HG02840 (cell line): ENCODE results near the gene EYA4.
"Not testable (repeated sequence)": the region's sequence is repeated elsewhere in the genome, so short reads cannot be mapped to it uniquely, and the experiment has no call there.

ENCODE experiments used
- ATAC-seq: cut with Tn5 transposase; IDR thresholded peaks from one replicate; pipeline ENCODE4 v1.9.1; 2021; ENCODE audit warnings: mild to moderate bottlenecking, moderate library complexity, moderate number of reproducible peaks; ENCODE audit not compliant: unreplicated experiment, low FRiP score

EYA4 gene

DNA sequence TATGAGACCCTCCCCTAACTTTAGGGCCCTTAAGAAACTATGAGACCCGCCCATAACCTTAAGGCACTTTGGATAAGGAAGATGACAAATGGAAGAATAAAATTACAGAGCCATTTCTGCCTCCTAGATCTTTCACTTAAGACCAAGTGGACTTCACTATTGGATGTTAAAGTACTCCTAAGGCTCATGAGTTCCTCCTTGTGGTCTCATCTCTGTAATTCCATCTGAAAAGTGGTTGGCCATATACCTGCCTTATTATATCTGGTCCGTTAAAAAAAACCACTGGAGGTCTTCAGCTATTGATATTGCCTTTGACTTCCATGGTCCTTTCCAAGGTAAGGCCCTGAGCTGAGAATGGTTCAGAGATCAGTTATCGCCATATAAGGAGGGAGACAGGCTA is 310.3 kb downstream of the EYA4 start:
- no peak for ATAC-seq

DNA sequence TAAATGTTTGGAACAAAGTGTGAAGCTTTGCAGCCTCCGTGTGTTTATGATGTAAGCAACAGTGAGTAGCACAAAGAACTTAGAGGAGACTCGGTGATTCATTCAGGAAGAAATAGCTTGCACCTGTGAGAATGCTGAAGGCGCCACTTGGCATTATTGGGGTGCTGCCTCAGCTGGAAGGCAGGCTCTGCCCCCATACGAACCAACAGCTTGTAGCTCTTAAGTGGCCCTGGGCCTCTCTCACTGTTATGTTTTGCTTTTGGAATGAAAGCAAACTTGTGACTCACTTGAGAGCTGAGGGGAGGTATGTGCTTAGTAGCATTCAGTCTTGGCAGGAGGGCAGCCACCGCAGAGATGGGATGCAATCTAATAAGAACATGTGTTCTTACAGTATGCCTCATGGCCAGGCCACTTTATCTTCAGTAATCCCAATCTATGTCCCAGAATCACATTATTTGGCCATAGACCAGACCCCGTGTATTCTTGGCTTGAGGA is 310.7 kb downstream of the EYA4 start:
- no peak for ATAC-seq

DNA sequence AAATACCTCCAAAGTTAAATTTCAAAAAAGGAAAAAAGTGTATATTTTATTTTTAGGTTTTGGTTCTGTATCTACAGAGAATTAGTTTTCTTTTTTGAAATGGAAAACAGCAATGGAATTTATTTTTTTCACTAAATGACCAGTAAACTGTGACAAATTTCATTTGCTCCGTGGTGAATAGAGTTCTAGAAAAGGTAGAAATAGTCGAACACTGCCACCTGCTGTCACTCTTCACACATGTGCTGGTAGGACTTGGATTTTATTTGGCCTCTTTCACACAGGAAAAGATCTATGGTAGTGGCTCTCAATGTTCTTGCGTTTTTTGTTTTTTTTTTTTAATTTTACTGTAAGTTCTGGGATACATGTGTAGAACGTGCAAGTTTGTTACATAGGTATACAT is 312.5 kb downstream of the EYA4 start:
- no peak for ATAC-seq

DNA sequence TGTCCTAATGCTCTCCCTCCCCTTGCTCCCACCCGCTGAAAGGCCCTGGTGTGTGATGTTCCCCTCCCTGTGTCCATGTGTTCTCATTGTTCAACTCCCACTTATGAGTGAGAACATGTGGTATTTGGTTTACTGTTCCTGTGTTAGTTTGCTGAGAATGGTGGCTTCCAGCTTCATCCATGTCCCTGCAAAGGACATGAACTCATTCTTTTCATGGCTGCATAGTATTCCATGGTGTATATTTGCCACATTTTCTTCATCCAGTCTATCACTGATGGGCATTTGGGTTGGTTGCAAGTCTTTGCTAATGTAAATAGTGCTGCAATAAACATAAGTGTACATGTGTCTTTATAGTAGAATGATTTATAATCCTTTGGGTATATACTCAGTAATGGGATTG is 313.0 kb downstream of the EYA4 start:
- not testable (repeated sequence) for ATAC-seq

DNA sequence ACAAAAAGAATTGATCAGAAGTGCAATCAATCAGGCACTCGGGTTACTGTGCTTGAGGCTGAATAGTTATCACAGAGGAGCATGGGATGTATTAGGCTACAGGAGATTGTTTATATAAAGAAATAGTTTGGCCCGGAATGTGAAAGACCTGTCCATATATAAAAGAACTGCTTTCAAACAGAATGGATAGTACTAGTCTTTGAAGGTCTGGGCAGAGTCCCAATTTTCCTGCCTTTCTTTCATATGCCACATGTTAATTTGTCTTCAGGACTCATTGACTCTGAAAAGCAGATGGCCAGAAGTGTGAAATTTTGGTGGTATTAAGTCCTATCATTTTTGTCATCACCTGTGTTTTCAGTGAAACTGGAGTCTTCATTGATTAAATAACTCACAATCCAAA is 314.5 kb downstream of the EYA4 start:
- ATAC-seq = no peak

DNA sequence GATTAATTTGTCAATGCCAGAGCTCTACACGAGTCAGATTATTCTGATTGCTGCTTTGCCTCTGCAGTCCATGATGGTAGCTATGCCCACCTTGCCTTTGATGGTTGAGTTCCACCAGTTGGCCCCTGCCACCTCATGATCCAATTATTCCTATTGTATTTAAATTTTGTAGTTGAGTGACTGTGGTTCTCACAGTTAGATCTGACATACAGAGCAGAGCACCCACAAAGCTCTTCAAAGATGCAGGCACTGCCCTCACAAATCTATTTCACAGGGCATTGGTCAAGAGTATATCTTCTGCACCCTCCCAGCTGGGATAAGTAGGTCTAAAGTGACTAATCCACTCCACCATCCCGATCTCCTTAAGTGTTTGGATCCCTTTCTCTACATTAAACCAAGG is 318.8 kb downstream of the EYA4 start:
- ATAC-seq = no peak

DNA sequence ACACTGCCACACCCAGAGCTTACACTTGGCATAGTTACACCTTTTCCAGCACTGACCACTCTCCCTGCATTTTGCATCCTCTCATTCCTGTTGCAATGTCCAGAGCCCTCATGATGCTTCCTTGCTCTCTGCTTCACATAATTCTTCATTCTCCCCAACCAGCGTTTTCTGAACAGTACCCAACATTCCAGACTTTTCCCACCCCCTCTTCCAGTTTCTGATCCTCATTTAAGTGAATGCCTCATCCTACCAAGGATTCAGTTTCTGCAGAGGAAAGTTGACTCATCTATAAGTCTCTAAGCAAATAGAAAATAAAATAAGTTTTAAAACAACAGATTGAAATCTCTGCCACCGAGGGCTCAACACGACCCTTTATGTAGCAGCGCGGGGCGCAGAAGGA is 326.5 kb downstream of the EYA4 start:
- ATAC-seq = no peak

DNA sequence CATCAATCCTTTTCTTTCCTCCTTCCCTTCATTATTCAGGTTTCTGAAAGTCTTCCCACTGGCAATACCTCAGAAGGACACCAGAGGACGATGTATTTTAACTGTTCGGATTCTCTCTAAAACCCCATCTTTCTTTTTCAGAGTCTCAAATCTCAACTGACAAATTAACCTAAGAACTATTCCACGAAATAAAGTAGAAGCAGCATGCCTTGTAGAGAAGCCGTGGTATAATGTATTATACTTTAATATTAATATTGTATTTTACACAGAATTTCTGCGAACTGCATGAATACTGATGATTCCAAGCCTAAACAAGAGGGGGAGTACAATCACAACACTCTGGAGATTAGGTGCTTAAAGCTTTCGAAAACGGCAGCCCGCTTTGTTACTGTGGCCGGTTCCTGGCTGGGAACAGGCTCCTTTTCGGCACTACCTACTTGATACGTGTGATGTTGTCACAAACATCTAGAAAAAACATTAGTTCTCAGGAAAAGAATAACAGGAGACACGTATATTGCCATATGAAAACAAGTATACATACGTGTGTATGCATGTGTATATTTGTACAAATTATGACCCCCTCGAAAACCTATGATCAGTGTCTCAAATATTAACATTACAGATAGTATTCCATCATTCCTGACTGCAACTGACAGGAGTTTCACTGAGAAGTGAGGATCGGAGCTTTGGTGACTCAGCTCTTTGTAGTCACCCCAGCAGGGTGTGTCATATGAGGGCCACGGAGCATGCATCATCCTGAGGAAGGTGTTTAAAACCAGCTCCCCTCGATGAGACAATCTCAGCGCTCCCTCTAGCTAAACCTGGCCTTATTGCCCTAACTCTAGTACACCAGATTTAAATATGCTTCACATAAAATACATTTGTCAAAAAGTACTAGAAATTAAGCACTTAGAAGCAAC is 328.1 kb downstream of the EYA4 start:
- no peak for ATAC-seq

DNA sequence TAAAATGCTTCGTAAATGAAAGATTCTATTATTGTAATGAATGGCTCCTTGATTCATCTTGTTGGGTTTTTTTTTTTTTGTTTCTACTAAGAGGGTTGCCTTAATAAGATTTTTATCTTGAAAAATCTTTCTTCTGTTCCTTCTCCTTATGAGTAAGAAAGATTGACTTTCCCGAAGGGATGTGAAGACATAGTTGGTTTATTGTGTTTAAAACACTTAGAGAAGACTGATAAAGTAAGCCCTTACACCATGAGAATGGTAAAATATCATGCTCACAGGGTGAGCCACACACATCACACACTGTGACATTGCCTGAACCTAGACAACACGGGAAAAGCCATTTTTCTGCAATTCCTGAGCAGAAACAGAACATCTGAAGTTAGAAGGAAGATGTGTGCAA is 330.5 kb downstream of the EYA4 start:
- no peak for ATAC-seq

DNA sequence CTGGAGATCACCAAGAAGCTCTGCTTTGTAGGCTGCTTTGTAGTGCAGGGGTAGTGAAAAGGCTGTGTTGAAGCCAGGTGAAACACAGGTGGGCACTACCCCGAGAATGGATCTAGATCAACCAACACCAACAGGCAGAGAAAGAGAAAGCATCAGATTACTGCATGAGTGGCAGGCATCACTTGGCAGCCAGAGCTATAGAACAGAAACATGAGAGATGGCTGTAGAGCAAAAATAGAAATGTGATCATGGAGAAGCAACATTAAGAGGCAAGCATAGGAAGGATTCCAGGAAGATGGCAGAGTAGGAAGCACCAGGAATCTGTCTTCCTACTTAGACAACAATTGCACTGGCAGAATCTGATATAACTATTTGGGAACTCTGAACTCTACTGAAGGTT is 336.7 kb downstream of the EYA4 start:
- no peak for ATAC-seq
